ENCODE measurements around the gene CRACR2A.
A peak's percentile ranks its signal among the peaks of the same experiment; 100 is the strongest.

CRACR2A gene, protein sequence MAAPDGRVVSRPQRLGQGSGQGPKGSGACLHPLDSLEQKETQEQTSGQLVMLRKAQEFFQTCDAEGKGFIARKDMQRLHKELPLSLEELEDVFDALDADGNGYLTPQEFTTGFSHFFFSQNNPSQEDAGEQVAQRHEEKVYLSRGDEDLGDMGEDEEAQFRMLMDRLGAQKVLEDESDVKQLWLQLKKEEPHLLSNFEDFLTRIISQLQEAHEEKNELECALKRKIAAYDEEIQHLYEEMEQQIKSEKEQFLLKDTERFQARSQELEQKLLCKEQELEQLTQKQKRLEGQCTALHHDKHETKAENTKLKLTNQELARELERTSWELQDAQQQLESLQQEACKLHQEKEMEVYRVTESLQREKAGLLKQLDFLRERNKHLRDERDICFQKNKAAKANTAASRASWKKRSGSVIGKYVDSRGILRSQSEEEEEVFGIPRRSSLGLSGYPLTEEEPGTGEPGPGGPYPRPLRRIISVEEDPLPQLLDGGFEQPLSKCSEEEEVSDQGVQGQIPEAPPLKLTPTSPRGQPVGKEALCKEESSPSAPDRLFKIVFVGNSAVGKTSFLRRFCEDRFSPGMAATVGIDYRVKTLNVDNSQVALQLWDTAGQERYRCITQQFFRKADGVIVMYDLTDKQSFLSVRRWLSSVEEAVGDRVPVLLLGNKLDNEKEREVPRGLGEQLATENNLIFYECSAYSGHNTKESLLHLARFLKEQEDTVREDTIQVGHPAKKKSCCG

DNA sequence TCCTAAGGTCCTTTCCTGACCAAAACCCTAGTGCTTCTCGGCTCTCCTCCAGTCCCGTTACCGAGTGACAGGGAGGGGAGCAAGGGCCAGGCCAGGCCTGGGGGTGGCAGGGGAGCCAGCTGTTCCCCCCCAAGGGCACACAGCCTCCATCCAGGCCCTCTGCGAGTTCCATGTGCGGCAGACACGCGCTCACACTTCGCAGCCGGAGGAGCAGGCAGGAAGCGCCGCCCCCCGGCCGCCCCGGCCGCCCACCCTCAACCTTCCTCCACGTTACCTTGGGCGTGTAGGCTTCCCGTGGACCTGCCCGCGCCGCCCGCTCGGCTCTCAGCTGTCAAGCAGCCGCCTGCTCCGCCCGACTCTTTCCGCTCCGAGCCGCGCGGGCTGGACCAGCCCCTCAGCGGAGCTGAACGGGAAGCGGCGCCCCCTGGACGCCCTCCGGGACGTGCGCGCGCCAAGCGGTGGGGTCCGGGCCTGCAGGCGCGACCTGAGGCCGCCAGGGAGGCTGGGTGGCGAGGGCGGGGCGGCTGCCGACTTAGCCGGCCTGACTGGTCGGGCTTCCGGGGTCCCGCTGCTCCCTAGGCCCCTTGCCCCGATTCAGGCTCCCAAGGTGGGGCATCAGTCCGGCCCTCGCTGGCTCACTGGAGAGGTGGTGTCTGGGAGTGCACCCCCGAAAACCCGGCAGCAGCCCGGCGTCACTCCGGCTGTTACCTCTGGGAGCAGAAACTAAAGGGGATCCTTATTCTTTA lies at the start of gene CRACR2A:
Gene CRACR2A (minus strand): TSS at position 369 of the 746 bp plus-strand sequence. CDS start 56,110 bp downstream, outside the sequence.
- DNase-seq (ENCODE audit: low spot score) (no peak), FAIRE-seq (no peak)

DNA sequence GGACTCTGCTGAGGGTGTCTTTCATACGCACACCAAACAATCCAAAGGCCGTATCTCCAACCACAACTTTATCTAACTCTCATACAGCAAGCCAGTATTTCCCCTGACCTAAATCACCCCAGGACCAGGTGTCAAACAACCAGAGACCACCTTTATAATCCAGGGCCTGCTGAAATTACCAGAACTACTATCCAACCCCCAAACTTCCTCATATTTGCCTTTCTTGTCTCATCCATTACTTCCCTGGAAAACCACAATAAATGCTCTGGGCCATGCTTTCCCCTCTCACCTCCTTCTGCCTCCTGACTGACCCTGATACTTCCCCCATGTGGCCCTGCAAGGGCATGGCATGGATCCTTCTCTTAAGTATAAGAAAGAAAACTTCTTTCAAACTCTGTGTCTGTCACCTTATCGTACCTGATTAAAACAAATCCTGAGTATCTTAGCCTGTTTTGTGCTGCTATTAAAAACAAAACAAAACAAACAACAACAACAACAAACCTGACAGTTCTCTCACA lies 44.7 kb upstream of the CRACR2A start:
- no peak for DNase-seq (ENCODE audit: low spot score)
- FAIRE-seq = no peak

DNA sequence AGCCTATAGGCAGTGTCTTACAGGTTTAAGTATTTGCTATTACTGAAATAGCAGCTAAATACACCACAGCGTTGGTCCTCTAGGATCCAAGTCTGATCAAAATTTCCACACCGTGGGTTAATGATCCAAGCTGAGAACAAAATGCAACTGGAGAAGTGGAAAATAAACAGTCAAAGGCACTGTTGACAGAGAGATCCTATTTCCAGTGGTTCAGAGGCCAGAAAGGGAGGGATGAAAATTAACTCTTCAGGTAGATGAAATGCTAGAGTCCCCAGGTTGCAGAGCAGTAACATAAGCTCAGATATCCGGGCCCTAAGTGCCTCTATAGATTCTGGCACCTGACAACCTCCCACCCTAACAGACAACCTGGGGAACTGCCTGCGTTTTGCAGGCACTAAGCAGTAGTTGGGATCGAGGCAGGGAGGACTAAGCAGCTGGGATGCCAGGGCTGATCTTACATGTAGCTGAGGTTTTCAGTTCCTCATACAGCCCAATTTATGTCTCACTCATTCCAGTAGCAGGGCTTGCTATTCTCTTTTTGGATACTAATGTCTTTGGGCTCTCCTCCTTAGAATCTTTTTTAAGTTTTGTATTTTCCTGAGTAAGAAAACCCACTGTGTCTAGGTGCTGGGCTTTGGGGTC lies 42.7 kb upstream of the CRACR2A start:
- FAIRE-seq (no peak), DNase-seq (ENCODE audit: low spot score) (no peak)

DNA sequence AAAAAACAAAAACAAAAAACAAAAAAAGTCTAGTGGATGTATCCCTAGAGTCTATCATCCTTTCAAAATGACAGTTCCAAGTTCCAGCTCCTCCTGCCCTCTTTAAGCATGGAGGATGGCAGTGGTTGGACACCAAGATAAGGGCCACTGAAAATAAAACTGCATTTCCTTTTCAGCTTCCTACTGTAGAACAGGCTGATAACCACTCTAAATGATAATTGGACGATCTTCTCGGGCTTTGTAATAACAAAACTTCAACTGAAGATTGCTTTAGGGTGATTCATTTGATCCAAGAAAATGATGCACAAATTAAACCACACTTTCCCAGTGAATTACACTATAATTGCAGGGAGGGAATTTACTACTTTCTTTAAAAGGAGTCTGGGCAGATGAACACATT lies 42.2 kb upstream of the CRACR2A start:
- FAIRE-seq = no peak
- DNase-seq (ENCODE audit: low spot score) = no peak

DNA sequence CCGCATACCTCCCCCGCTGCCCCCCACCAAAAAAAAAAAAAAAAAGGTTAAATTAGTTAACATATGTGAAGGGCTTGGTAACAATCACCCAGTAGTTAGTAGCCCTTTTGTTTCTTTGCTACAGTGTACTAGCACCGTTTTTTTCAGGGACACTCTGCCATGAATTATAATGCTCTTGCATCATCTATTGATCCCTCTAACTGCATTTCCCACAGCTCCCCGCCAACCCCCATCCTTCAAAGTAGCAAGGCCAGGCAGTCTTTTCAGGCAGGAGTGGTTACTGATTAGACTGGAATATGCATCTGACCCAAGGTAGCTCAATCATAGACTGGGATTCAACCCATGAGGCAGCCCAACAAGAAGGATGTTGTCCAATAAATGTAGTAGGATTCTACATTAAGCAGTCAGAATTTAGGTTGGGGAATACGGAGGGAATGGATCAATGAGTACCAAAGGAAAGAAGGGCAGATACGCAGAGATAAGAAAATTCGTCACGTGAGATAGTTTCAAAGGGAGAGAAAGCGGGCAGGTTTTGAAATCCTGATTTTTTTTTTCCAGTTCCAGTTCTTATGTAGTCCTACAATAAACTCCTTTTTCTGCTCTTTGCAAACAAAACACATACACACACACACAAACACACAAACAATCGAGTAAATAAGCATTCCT lies 39.8 kb upstream of the CRACR2A start:
- DNase-seq (ENCODE audit: low spot score) = no peak
- no peak for FAIRE-seq

DNA sequence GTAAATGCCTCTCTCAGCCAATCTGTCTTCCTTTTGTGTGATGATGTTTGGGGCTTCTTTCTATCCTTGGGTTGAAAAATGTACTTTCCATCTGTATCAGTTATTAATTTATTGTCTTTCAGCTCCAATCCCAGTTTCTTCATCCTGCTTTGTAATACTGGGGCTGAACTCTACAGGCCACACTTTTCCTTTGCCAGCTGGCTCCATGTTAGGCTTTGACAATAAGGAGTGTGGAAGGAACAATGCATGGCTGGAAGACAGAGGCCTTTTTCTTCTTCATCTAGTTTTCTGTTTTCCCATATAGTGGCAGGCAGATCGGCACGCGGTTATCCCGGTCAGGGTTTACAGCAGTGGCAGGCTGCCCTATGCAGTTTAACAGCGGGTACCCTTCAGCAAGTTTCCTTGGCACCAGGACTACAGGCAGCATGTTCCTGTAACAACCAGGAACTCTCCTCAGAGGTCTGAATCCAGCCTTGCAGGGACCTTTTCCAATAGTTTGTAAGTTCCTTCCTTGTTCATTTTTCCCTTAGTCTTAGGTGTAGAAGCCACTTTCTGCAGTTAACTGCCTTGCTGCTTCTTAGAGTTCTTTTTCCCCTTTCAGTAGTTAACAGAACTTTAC lies 38.5 kb upstream of the CRACR2A start:
- no peak for FAIRE-seq
- no peak for DNase-seq (ENCODE audit: low spot score)

DNA sequence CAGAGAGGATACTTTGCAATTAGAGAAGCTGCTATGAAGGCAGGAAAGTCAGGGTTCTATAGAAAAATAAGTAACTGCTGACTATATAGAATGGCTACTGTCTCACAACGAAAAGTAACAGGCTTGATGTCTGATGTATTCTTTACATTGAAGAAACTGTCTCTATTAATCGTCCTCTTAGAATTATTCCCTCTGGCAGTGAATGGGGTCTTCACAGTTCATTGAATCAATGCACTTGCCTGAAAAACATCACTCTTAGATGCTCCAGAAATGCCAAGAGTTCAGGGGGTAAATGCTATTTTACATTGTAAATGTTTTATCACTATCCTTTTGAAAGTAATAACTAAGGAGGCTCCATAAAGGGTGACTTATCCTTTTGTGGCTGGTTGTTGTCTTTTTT lies 37.7 kb upstream of the CRACR2A start:
- no peak for DNase-seq (ENCODE audit: low spot score)
- no peak for FAIRE-seq

DNA sequence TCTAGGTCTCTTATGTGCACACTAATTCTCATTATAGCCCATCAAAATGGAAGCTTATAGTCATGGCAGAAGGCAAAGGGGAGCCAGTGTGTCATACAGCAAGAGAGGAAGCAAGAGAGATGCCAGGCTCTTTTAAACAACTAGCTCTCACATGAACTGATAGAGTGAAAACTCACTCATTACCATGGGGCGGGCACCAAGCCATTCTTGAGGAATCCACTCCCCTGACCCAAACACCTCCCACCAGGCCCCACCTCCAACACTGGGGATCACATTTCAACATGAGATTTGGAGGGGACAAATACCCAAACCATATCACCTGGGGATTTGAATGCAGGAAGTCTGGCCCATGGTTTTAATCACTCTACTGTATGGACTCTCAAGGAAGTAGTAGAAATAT lies 36.9 kb upstream of the CRACR2A start:
- DNase-seq (ENCODE audit: low spot score) = no peak
- FAIRE-seq = no peak

DNA sequence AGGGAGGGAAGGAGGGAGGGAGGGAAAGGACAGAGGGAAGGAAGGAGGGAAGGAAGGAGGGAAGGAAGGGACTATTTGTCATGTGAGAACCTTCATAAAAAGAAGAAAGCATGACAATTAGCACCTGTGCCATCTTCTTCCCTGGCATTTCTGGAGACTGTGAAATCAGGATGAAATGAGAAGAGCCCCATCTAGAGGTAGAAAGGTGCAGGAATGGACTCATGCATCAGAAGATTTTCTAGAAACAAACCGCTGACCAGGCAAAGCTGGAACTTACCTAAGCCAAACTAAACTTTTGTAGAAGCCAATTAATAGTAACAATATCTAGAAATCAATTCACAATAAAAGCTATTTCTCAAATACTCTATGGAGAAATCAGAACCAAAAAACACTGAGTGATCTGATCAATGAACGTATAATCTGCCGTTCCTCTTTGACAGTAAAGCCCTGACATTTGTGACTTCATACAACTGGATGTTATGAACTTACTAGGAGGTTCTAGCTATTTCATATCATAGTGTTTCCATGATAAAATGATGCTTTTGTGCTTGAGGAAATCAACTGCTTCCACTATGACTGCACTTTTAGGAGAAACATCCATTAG lies 24.4 kb upstream of the CRACR2A start:
- FAIRE-seq = peak; percentile 35
- DNase-seq (ENCODE audit: low spot score) = peak; percentile 28

DNA sequence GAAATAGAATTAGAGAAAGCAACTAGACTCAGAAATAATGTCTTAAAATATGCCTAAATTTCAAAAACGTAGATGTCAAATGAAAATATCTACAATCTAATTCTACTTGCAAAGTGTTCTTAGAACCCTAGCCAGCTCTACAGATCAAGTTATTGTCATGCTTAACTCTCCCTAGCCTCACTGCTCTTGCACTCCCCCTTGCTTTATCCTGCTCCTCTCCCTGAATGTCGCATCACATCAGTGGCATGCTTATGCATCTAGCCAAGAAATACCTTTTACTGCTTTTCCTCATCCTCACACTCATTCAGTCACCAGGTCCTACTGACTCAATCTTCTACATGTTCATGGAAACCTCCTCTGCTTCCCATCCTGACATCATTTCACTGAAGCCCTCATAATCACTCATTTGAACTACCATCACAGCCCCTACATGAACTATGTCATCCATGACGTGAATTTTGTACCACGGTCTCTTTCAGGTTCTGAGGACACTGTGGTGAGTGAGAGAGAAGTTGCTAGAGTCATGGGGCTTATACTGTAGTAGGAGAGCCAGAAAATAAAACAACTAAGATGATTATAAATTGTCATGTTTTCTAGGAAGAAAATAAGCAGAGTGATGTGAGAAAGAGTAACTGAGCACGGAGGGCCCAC lies 22.6 kb upstream of the CRACR2A start:
- DNase-seq (ENCODE audit: low spot score) (no peak), FAIRE-seq (no peak)

DNA sequence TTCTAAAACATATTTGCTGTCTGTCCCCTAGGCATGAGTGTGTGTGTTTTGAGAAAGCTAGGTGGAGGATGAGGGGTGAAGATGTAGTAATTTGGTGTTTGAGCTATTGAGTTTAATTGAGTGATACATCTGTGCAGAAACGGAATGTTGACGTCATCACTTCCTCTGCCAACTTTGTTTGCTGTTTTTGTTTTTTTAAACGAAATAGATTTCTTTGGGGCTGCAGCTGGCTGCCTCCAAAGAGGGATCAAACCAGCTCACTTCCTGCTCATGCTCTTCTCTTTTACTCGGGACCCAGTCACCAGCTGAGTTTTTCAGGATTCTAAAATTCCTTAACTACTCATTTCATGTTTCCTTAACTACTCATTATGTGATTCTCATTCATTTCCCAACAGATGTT lies 19.5 kb upstream of the CRACR2A start:
- DNase-seq (ENCODE audit: low spot score) (no peak), FAIRE-seq (no peak)

DNA sequence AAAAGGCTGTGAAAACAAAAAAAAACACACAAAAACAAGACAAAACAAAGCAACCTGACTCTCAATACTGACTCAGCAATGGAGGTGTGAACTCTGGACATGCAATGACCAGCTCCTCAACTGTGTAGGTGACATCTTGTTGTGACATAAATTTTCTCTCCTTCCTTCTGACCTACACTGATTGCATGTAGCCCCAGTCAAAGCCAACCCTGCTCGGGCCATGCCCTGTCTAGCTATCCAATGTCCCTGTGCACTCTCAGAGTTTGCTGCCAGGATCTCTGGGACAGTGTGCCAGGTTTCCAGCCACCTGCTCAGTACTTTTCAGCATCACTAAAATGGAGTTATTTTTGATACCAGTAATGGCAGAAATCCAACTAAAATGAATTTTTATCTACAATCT lies 18.9 kb upstream of the CRACR2A start:
- FAIRE-seq = no peak
- no peak for DNase-seq (ENCODE audit: low spot score)

DNA sequence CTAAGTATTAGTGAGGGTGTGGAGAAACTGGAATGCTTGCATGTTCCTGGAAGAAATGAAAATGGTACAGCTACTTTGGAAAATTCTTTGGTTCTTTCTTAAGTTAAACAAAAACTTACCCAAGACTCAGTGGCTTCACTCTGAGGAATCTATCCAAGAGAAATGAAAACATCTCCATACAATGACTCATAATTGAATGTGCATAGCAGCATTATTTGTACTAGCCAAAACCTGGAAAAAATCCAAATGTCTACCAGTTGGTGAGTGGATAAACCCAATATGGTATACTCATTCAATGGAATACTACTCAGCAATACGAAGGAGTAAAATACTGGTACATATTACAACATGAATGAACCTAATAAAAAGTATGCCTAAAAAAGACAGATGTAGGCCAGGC lies 18.0 kb upstream of the CRACR2A start:
- DNase-seq (ENCODE audit: low spot score) = peak; percentile 58
- no peak for FAIRE-seq

DNA sequence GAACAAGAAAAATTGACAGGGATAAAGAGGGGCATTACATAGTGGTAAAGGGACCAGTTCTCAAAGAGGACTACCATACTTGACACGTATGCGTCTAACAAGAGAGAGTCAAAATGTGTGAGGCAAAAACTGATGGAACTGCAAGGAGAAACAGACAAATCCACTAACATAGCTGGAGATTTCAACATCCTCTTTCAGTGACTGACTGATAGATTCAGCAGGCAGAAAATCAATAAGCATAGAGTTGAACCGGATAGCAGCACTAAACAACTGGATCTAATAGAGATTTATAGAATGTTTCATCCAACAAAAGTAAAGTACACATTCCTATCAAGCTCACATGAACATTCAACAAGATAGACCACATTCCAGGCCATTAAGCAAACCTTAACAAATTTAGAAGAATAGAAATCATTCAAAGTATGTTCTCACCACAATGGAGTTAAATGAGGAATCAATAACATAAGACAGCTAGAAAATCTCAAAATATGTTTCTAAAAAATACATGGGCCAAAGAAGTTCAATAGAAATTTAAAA lies 16.1 kb upstream of the CRACR2A start:
- FAIRE-seq = no peak
- DNase-seq (ENCODE audit: low spot score) = no peak

DNA sequence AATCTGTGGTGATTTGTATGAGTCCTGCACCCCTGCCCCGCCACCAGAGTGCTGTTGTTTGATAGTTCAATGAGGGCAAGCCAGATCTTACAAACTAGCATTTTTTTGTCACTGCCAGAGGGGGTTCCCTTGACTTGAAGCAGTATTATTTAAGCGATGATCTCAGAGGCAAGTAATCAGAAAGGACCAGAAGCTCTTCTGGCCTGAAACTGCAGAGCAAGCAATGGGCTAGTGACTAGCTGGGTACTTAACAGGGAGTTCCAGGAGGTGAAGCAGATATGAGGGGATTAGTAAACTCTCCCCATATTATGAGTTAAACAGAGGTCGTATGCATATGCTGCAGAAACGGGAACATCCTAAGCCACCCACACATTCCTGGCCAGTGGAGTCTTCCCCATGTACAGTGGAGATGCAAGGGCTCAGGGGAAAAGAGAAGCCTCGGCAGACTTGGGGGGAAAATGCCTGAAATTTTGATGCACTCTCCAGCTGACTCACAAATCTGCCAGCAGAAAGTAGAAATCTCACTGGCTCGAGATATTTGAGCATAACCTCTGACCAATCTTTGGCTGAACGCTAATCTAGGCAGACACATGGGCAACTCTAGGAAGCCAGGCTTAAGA lies 8.3 kb upstream of the CRACR2A start:
- no peak for FAIRE-seq

DNA sequence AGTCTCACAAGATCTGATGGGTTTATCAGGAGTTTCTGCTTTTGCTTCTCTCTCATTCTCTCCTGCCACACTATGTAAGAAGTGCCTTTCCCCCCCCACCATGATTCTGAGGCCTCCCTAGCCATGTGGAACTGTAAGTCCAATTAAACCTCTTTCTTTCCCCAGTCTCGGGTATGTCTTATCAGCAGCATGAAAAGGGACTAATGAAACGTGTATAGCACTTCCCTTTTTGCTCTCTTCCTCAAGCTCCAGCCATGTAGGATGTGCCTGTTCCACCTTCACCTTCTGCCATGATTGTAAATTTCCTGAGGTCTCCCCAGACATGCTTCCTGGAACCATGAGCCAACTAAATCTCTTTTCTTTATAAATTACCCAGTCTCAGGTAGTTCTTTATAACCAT lies 7.0 kb upstream of the CRACR2A start:
- no peak for FAIRE-seq
- no peak for DNase-seq (ENCODE audit: low spot score)

More for the DNA sequence above, 8.3 kb upstream of the CRACR2A start:
- no peak for DNase-seq (ENCODE audit: low spot score)

DNA sequence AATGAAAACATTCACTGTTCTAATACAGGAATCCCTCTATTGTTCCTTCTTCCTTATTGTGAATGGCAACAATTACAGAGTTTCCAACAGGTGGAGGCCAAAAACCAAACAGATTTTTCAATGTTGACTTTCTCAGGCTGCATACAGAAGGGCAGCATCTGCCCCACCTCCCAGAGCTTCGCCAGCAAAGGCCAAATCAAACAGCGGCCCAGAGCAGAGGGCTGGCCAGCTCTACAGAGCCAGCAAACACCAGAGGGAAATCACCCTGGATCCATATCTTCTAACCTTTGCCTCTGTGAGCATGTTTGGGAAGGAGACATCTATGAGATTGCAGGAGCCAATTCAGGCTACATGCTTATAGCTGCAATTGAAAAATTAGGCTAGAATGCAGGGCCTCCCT lies 4.4 kb upstream of the CRACR2A start:
- DNase-seq (ENCODE audit: low spot score) (no peak), FAIRE-seq (no peak)

DNA sequence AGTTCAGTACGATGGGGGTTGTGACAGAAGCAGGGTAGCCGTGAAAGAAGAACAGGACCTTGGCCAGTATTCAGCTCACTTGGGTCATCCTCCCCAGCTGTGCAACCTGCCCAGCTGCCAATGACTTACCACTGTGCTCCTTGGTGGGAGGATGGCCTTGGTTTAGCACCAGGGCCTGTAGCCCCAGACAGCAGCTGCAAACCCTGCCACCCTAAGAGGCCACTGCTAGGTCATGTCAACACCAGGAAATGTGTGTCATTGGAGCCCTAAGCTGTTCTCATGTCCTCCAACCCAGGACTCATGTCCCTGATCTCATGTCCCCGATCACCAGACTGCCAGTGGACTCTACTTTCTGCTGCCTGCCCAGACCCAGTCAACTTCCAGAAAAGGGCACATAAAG lies 3.0 kb upstream of the CRACR2A start:
- DNase-seq (ENCODE audit: low spot score) (no peak), FAIRE-seq (no peak)

Data from RCC 7860 (cell line).